ENCODE results near the gene CCDC61. TPM values are rescaled to one million over a fixed set of nuclear protein-coding genes. Genes with fewer than 3 reads are reported as not detected.

The CCDC61 gene
- 4.6 and 5.2 TPM in 2 replicates for total RNA-seq

GRCh38 chr19:45994998-45995714 is at the start of gene CCDC61:
CCDC61 (plus strand) TSS chr19:45995467; CDS start chr19:46003019, 7,552 bp downstream.
- peak; percentile 100 for DNase-seq (ENCODE audit: low read depth in 2 of 2)

DNA sequence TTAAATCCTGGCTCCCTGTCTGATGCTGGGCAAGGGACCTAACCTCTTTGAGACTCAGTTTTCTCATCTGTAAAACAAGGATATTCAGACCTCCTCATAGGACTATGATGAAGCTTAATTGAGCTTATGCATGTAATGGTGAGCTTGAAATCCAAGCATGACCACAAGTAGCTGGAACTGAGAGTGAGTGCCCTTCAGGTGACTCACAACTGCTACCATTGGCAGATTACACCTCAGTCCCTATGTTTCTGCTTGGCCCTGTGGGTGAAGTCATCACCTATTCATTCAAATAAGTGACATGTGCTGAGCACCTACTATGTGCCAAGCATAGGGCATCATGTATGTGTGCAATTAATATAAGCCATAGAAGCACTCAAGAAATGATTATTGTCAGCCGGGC is 47.3 kb upstream of the CCDC61 start:
- DNase-seq (ENCODE audit: low read depth in 2 of 2) = no peak

DNA sequence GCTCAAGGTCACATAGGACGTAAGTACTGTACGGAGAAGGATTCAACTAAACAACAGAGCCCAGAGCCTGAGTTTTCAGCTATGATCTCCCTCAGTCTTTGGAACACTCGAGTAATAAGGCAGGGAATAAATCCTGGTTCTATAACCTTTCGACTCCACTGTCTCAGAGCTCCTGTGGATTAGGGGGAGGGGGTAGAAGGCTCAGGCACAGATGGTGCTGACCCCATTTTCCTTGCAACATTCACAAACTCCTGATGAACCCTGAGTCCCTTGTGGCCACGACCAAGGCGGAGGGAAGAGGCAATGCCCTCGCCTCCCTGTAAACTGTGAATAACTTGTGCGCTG is 43.0 kb upstream of the CCDC61 start:
- DNase-seq (ENCODE audit: low read depth in 2 of 2) = no peak

GRCh38 chr19:45952686-45953505 is 42.4 kb upstream of the CCDC61 start:
- peak in 1 of 2 donors; percentile 33 for DNase-seq (ENCODE audit: low read depth in 2 of 2)

DNA sequence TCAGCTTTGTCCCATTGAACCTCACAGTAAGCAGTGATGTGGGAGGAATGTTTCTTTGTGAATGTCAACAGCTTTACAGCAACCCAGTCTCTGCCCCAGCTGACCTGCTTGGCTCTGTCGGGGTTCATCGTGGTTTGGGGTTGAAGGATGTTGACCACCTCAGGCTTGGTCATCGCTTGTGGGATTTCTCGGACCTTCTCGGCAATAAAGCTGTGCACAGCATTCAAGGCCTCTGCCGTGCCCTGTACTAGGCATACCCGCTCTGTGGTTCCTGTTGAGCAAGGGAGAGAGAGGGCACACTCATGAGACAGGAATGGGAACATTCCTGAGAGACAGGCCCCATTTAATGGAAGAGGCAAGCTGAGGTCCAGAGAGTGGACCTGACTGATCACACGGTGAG is 41.6 kb upstream of the CCDC61 start:
- no peak for DNase-seq (ENCODE audit: low read depth in 2 of 2)

DNA sequence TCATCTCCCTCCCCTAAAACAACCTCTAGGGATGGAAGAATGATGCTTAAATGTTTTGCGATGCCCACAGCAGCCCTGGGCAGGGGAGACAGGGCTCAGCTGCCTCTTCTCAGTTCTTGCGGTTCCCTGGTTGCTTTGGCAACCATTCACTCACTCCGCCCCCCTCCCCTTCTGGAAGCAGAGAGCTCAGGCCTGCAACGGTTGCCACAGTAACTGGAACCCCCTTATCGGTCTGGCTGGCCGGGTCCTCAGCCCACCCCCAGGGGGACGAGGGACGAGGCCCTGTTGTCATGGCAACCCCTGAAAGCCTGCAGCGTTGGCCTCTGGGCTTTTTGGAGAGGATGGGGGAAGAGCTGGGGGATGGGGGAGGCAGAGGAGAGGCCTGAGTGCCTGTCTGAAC is 41.1 kb upstream of the CCDC61 start:
- DNase-seq (ENCODE audit: low read depth in 2 of 2) = no peak

GRCh38 chr19:45955905-45956608 is 39.2 kb upstream of the CCDC61 start:
- peak; percentile 98 to 100 for DNase-seq (ENCODE audit: low read depth in 2 of 2)

DNA sequence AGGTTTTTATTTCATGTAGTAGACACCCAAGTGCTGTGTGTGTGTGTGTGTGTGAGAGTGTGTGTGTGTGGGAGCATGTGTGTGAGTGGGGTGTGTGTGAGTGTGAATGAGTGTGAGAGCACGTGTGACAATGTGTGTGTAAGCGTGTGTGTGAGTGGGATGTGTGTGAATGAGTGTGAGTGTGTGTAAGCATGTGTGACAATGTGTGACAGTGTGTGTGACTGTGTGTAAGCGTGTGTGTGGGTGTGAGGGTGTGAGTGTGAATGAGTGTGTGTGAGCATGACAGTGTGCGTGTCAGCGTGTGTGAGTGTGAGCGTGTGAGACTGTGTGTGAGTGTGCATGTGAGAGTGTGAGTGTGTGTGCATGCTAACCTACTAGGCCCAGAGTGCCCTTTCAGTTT is 36.9 kb upstream of the CCDC61 start:
- no peak for DNase-seq (ENCODE audit: low read depth in 2 of 2)

DNA sequence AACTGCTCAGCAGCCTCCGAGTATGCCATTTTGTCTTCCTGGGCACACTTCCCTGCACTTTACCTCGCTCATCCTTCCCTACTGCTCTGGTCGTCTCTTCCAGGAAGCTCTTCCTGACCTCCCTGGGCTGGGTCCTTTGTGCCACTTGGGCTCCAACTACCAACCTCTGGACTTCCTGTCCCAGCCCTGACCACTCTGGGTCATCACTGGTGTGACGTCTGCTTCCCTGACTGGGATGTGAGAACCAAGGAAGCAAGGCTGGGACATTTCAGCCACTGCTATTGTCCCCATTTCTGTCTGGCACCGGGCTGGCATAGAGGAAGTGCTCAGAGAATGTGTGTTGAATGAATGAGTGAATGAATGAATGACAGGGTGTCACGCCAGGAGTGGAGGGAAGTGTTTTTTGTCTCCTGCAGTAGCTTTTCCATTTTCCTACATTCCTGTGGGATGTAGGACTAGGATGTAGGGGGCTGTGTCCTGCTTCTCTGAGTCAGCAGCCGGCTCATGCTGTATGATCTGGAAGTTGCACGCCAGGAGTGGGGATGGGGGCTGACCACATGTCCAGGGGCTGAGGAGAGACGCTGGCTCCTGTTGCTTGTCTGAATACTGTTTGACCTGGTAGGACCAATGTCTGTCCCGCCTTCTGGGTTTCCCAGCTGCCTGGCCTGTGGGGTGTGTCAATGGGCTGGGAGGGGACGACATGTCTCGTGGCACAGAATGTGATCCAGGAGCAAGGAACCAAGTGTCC is 36.3 kb upstream of the CCDC61 start:
- peak in 1 of 2 donors; percentile 72 for DNase-seq (ENCODE audit: low read depth in 2 of 2)

DNA sequence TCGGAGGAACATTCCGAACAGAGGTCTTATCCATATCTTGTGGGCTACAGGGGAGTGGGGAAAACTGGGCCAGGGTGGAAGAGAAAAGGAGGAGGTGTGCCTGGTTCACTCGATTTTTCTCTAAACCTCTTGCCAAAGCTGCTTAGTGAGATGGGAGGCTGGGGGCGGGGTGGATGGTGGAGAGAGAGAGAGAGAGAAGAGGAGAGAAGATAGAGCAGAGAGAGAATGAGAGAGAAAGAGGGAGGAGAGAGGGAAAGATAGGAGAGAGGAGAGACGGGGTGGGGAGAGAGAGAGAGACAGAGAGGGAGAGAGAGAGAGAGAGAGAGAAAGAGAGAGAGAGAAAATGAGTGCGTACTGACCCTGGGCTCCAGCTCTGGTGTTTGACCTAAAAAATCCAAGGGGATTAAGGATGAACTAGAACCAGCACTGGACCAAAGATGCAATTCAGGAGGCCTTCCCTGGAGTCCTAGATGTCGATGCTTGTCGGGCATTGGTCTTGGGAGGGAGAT is 35.7 kb upstream of the CCDC61 start:
- DNase-seq (ENCODE audit: low read depth in 2 of 2) = no peak

DNA sequence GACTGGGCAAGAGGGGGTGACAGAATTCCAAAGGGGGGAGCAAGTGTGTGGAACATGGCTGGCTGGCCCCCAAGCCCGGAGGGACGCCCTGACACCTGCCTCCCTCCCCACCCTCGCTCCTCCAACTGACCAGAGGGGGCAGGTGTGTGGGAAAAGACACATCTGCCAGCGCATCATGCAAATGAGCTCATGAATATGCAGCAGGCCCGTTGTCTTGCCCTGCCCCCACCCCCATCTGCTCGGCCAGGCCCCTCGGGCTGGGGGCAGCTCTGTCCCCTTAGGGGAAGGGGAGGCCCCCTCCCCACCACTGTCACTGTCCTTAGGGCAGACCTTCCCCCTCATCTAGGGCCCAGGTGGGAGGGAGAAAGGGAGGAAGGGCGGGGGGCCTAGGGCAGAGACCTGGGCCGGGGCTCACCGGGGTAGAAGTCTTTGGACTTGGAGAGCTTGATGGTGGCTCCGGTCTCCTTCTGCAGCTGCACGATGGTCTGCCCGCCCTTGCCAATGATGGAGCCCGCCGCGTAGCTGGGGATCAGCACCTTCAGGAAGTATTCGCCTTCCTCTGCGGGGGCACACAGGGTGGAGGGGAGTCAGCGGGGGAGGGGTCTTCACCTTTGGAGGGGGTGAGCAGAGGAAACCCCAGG is 34.6 kb upstream of the CCDC61 start:
- no peak for DNase-seq (ENCODE audit: low read depth in 2 of 2)

GRCh38 chr19:45962021-45962420 is 33.2 kb upstream of the CCDC61 start:
- no peak for DNase-seq (ENCODE audit: low read depth in 2 of 2)

GRCh38 chr19:45967246-45967645 is 28.0 kb upstream of the CCDC61 start:
- DNase-seq (ENCODE audit: low read depth in 2 of 2) = no peak

DNA sequence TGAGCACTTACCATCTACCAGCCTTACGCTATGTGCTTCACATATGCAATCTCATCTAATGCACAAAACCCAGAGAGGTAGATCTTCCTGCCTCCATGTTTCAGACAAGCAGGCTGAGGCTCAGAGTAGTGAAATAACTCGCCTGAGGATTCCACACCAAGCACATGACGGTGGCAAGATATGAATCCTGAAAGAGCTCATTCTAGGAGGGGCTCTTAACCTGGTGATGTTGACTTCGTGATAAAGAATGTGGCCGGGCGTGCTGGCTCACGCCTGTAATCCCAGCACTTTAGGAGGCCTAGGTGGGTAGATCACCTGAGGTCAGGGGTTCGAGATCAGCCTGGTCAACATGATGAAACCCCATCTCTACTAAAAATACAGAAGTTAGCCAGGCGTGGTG is 26.6 kb upstream of the CCDC61 start:
- DNase-seq (ENCODE audit: low read depth in 2 of 2) = no peak

DNA sequence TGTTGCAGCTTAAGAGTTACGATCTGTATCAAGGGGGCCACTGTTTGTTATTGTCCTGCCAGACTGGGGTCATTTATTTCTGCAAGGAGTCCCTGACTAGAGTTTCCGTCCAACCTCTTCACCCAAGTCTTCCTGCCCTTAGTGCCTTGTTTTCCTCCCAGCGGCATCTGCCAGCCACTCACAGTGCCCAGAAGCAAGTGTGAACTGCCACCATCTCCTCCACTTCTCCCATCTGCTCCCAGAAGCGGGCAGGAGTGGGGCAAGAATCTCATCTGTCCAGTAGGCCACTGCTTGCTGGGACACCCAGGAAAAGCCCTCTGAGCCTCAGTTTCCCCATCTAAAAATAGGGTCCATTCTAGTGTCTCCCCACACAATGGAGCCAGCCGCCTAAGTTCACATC is 25.6 kb upstream of the CCDC61 start:
- no peak for DNase-seq (ENCODE audit: low read depth in 2 of 2)

- no peak for DNase-seq (ENCODE audit: low read depth in 2 of 2)
Measured at GRCh38 chr19:45971260-45971902, 23.9 kb upstream of the CCDC61 start.

- DNase-seq (ENCODE audit: low read depth in 2 of 2) = peak in 1 of 2 donors; percentile 45
Measured at GRCh38 chr19:45972081-45972946, 23.0 kb upstream of the CCDC61 start.

- no peak for DNase-seq (ENCODE audit: low read depth in 2 of 2)
Measured at GRCh38 chr19:45972947-45973540, 22.2 kb upstream of the CCDC61 start.
